K562 (cell line): Measurements from ENCODE around the gene BOLL. TPM values are rescaled to one million over a fixed set of nuclear protein-coding genes. Genes with fewer than 3 reads are reported as not detected.

Experiments used
- ATAC-seq: fragments of 200-7000 bp; cut with Tn5 transposase; 3 replicates; pipeline ENCODE4 v1.9.1; 2020; ENCODE audit warnings: moderate library complexity
- BruUV-seq: library from RNA; stranded (reverse); fragments of 400-500 nt; replicated peaks from 2 replicates; lab custom pipeline; 2021; lab: Mats Ljungman, UMichigan
- CTCF ChIA-PET: fragments of 300-600 bp; formaldehyde crosslinking; extraction: SDS; loops from one replicate; lab custom pipeline; 2021; ENCODE audit warnings: low intra/inter-chr PET ratio; lab: Yijun Ruan, JAX
- POLR2A ChIA-PET: fragments of 300-600, 350-650 bp; sonication (Branson Sonifier 250); formaldehyde crosslinking; extraction: SDS; loops from one replicate; lab custom pipeline; 2021; ENCODE audit warnings: antibody characterized with exemption, inconsistent platforms; lab: Yijun Ruan, JAX
- DNase-seq, 4 experiments: peaks; one replicate each; pipeline versions ENCODE4 v3.0.0 to v3.0.0-alpha.2; 2011 to 2018; ENCODE audit warnings: low spot score in 3 of 4, mixed read lengths in 3 of 4; ENCODE audit errors: extremely low read depth in 1 of 4
- FAIRE-seq: peaks from 2 replicates; lab custom pipeline; 2011; peaks lifted over from hg19 to GRCh38; lab: Jason Lieb, UNC
- H2AFZ ChIP-seq: 2 replicates; pipeline ENCODE4 v1.6.0; 2011; ENCODE audit warnings: low read depth, low read length, control low read depth, inconsistent platforms
- H3K27ac ChIP-seq: fragments of 200-600 bp; 3 replicates; pipeline ENCODE4 v1.8.0; 2011; ENCODE audit warnings: low read depth, mild to moderate bottlenecking, control low read depth, inconsistent platforms, low read length, moderate library complexity, mixed read lengths; ENCODE audit errors: extremely low read depth
- H3K27me3 ChIP-seq, 2 experiments: fragments of 300-600 bp in 1 of 2; 2 replicates in 1 of 2; 3 replicates in 1 of 2; pipeline versions ENCODE4 v1.6.0 to v1.8.0; 2011; ENCODE audit warnings: inconsistent platforms in 2 of 2, low read length in 2 of 2, mild to moderate bottlenecking in 1 of 2, mixed read lengths in 1 of 2, moderate library complexity in 1 of 2; ENCODE audit not compliant: control insufficient read depth in 2 of 2, insufficient read depth in 2 of 2
- H3K36me3 ChIP-seq: fragments of 300-600 bp; 3 replicates; pipeline ENCODE4 v1.8.0; 2011; ENCODE audit warnings: mild to moderate bottlenecking, low read length, inconsistent platforms; ENCODE audit not compliant: control insufficient read depth, insufficient read depth
- H3K4me1 ChIP-seq, 2 experiments: fragments of 200-600 bp in 1 of 2; replicated peaks in 1 of 2; 2 replicates in 1 of 2; 3 replicates in 1 of 2; pipeline versions ENCODE4 v1.5.1 to v1.8.0; 2011; ENCODE audit warnings: inconsistent platforms in 2 of 2, low read length in 2 of 2, mild to moderate bottlenecking in 1 of 2, mixed read lengths in 1 of 2, moderate library complexity in 1 of 2; ENCODE audit not compliant: control insufficient read depth in 2 of 2, insufficient read depth in 2 of 2
- H3K4me2 ChIP-seq: 2 replicates; pipeline ENCODE4 v1.6.1; 2011; ENCODE audit warnings: low read length, control low read depth, inconsistent platforms, mixed read lengths; ENCODE audit not compliant: insufficient read depth
- H3K4me3 ChIP-seq: fragments of 200-600 bp; sonication (generic), shearing (Covaris generic); 2 replicates; pipeline ENCODE4 v1.5.1; 2016; ENCODE audit warnings: control low read depth, inconsistent platforms
- H3K79me2 ChIP-seq: fragments of 200-600 bp; 3 replicates; pipeline ENCODE4 v1.8.0; 2011; ENCODE audit warnings: low read length, inconsistent platforms; ENCODE audit not compliant: control insufficient read depth, insufficient read depth
- H3K9ac ChIP-seq, 2 experiments: 2 replicates each; pipeline versions ENCODE4 v1.6.0 to v1.6.1; 2011; ENCODE audit warnings: low read depth in 2 of 2, low read length in 2 of 2, control low read depth in 1 of 2, inconsistent platforms in 1 of 2, mild to moderate bottlenecking in 1 of 2, mixed read lengths in 1 of 2; ENCODE audit not compliant: insufficient read depth in 1 of 2
- H3K9me1 ChIP-seq: one replicate; pipeline ENCODE4 v1.6.0; 2011; ENCODE audit warnings: inconsistent platforms, mild to moderate bottlenecking, low read length, moderate library complexity; ENCODE audit not compliant: control insufficient read depth, insufficient read depth
- H3K9me3 ChIP-seq: replicated peaks from 2 replicates; pipeline ENCODE4 v1.5.1; 2011; ENCODE audit warnings: low read depth, low read length, inconsistent platforms; ENCODE audit not compliant: control insufficient read depth, insufficient read depth
- H4K20me1 ChIP-seq: replicated peaks from 2 replicates; pipeline ENCODE4 v1.6.1; 2011; ENCODE audit warnings: low read length, inconsistent platforms, mixed read lengths; ENCODE audit not compliant: control insufficient read depth, insufficient read depth
- DDX20 ChIP-seq: fragments of 450-650 bp; IDR thresholded peaks from 2 replicates; pipeline ENCODE4 v1.6.1; 2016; ENCODE audit warnings: missing genetic modification characterization, low read depth, mild to moderate bottlenecking, missing compliant biosample characterization, moderate library complexity
- GATAD2A ChIP-seq: fragments of 450-650 bp; IDR thresholded peaks from 2 replicates; pipeline ENCODE4 v1.6.1; 2017
- MIER1 ChIP-seq: fragments of 450-650 bp; IDR thresholded peaks from 2 replicates; pipeline ENCODE4 v1.6.1; 2016; ENCODE audit warnings: antibody characterized with exemption, mild to moderate bottlenecking, low read depth
- POLR2H ChIP-seq: IDR thresholded peaks from 2 replicates; pipeline ENCODE4 v1.6.1; 2016; ENCODE audit warnings: missing genetic modification characterization, low read depth, mild to moderate bottlenecking, control low read depth, missing compliant biosample characterization, moderate library complexity
- SMAD4 ChIP-seq: fragments of 250-450 bp; sonication (Bioruptor Pico); conservative IDR thresholded peaks from 2 replicates; pipeline ENCODE4 v1.8.0; 2021; ENCODE audit warnings: inconsistent platforms, mild to moderate bottlenecking, moderate library complexity
- SMC3 ChIP-seq: conservative IDR thresholded peaks from 2 replicates; pipeline ENCODE4 v1.6.1; 2011; ENCODE audit warnings: low read depth, low read length, improper control_type of control experiment; ENCODE audit not compliant: insufficient read depth
- SRSF1 ChIP-seq: fragments of 200-400 bp; formaldehyde crosslinking; IDR thresholded peaks from 2 replicates; pipeline ENCODE4 v1.6.1; 2017; ENCODE audit warnings: mild to moderate bottlenecking, low read depth, low read length, moderate library complexity
- TCF3 ChIP-seq: sonication (generic); formaldehyde crosslinking; IDR thresholded peaks from 2 replicates; pipeline ENCODE4 v1.4.0; 2020; ENCODE audit warnings: mild to moderate bottlenecking, missing genetic modification reagents
- ZC3H8 ChIP-seq: fragments of 450-650 bp; IDR thresholded peaks from 2 replicates; pipeline ENCODE4 v1.6.1; 2017
- ZFPM2 ChIP-seq: fragments of 250-450 bp; sonication (Bioruptor Pico); IDR thresholded peaks from 2 replicates; pipeline ENCODE4 v1.5.1; 2022; ENCODE audit warnings: mild to moderate bottlenecking
- ZNF764 ChIP-seq: fragments of 250-450 bp; sonication (Bioruptor Pico); IDR thresholded peaks from 2 replicates; pipeline ENCODE4 v1.4.0; 2020; ENCODE audit warnings: low read depth, mild to moderate bottlenecking, moderate library complexity
- in situ Hi-C: fragments of 300-500 bp; cut with MboI; formaldehyde crosslinking; loops from 4 replicates; pipeline ENCODE4 v1.15.0; 2018; ENCODE audit warnings: inconsistent platforms, mixed read lengths
- intact Hi-C: fragments of 100-400 bp; cut with micrococcal nuclease; formaldehyde crosslinking; loops from 2 replicates; pipeline ENCODE4 v1.14.2; 2022
- polyA plus RNA-seq, 8 experiments: library from polyadenylated mRNA; depleted of rRNA in 4 of 8; stranded (reverse) in 5 of 8; unstranded in 3 of 8; fragments of >200 nt; fragmentation: Nextera tagmentation in 2 of 8; fragmentation: Illumina TruSeq in 1 of 8; extraction: Ambion mirVana in 2 of 8; extraction: Trizol in 1 of 8; gene quantifications; 2 replicates each; pipeline versions ENCODE4 v1.2.1 to v1.2.3, GENCODE V29; 2011 to 2014; ENCODE audit warnings: inconsistent platforms in 1 of 8, missing spikeins in 1 of 8
- total RNA-seq, 7 experiments: library from RNA; depleted of rRNA in 6 of 7; stranded (reverse); fragments of >200 nt in 6 of 7; fragmentation: Illumina TruSeq in 2 of 7; extraction: Trizol in 2 of 7; gene quantifications; 2 replicates each; pipeline versions ENCODE4 v1.2.1 to v1.2.3, GENCODE V29; 2011 to 2021; ENCODE audit warnings: low replicate concordance in 1 of 7
- TF ChIP-seq, protein P1 (sequence below): sonication (generic); formaldehyde crosslinking; IDR thresholded peaks from 2 replicates; pipeline ENCODE4 v1.4.0; 2020; ENCODE audit warnings: mild to moderate bottlenecking, missing genetic modification reagents
- TF ChIP-seq, protein P2 (sequence below): fragments of 250-450 bp; sonication (Bioruptor Pico); IDR thresholded peaks from 2 replicates; pipeline ENCODE4 v1.8.0; 2022; ENCODE audit warnings: inconsistent platforms, mild to moderate bottlenecking, moderate library complexity, borderline replicate concordance
- TF ChIP-seq, protein P3 (sequence below), 2 experiments: fragments of 450-650 bp in 1 of 2; sonication (generic) in 1 of 2; formaldehyde crosslinking in 1 of 2; IDR thresholded peaks in 1 of 2; conservative IDR thresholded peaks in 1 of 2; 2 replicates each; pipeline versions ENCODE4 v1.6.1 to v1.8.1; 2016 to 2023; ENCODE audit warnings: mild to moderate bottlenecking in 2 of 2, moderate library complexity in 2 of 2, inconsistent platforms in 1 of 2, missing genetic modification reagents in 1 of 2
- TF ChIP-seq, protein P4 (sequence below): fragments of 250-450 bp; sonication (Bioruptor Pico); IDR thresholded peaks from 2 replicates; pipeline ENCODE4 v1.8.0; 2021; ENCODE audit warnings: moderate library complexity, mild to moderate bottlenecking, inconsistent platforms

Gene BOLL
- total and polyA plus RNA-seq, 9 of the 15 experiments (the other 6 are each of a cell fraction or from before 2014, with no cell fraction given), result 0.11 to 0.55 (median 0.19) TPM; not detected in 1

DNA sequence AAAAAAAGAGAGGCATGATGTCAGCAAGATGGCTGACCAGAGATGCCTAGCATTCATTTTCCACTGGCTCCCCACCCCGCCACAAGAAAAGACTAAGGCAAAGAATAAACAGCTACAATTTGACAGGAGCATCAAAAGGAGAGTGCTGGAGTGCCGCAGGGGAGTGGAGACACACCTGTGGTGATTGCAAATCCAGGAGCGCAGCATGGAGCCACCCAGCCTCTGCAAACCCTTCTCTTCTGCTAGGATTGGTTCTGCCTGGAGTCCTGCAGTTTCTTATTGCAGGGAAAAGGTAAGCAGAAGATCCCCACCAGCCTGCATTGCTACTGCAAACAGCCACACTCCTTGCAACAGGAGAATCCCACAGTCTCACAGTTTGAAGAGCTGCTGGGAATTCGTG is 26.1 kb downstream of the BOLL start (continued):
- TF ChIP-seq, protein P1, sequence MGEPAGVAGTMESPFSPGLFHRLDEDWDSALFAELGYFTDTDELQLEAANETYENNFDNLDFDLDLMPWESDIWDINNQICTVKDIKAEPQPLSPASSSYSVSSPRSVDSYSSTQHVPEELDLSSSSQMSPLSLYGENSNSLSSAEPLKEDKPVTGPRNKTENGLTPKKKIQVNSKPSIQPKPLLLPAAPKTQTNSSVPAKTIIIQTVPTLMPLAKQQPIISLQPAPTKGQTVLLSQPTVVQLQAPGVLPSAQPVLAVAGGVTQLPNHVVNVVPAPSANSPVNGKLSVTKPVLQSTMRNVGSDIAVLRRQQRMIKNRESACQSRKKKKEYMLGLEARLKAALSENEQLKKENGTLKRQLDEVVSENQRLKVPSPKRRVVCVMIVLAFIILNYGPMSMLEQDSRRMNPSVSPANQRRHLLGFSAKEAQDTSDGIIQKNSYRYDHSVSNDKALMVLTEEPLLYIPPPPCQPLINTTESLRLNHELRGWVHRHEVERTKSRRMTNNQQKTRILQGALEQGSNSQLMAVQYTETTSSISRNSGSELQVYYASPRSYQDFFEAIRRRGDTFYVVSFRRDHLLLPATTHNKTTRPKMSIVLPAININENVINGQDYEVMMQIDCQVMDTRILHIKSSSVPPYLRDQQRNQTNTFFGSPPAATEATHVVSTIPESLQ (CRISPR knock-in tag), result no peak
- TF ChIP-seq SMC3, result no peak
- TF ChIP-seq, all 486 proteins: peak for 0

DNA sequence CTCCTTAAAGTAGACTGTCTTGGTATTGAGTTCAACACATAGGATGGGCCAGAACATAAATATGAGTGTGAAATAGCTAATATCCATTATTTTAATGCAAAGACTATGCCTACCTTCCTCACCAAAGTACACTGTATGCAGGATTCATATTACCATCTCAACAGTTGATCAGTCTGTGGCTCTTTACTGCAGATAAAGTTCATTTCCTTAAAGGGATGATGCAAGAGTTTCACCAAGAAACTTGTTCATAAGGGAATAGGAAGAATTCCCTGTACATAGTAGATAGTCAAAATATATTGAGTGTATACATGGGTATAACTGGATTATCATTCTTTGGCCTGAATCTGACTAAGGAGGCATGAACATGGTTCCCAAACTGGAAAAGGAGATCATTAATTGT is 44.9 kb downstream of the BOLL start:
- no peaks in the 10 kb centered on the region for H4K20me1 ChIP-seq
- no peak overlapping the region; the same call in 2 of the 3 replicates for H3K27ac ChIP-seq
- H3K79me2 ChIP-seq, result no peaks in the 10 kb centered on the region
- in situ Hi-C loops, result no loop called here
- H3K9me3 ChIP-seq, result no peaks in the 10 kb centered on the region
- H3K27me3 ChIP-seq, result no peaks in the 10 kb centered on the region
- ATAC-seq (peak; percentile 58; the same call in 2 of the 3 replicates), DNase-seq (no peak), FAIRE-seq (no peak)
- H3K4me2 ChIP-seq, result no peak overlapping the region
- no peak overlapping the region for H3K9ac ChIP-seq
- BruUV-seq, result no TSS peak
- no peak overlapping the region for H3K4me3 ChIP-seq
- POLR2A ChIA-PET, result no interaction called here
- intact Hi-C loops, result no loop called here
- CTCF ChIA-PET, result no interaction called here
- peaks cover 0 to 6% of the 10 kb centered on the region in 2 experiments; a peak in 2 of 5 replicates for H3K4me1 ChIP-seq
- H2AFZ ChIP-seq, result no peak overlapping the region
- no peaks in the 10 kb centered on the region for H3K9me1 ChIP-seq
- no peaks in the 10 kb centered on the region for H3K36me3 ChIP-seq
- no peak for TF ChIP-seq SRSF1
- TF ChIP-seq, protein P2, sequence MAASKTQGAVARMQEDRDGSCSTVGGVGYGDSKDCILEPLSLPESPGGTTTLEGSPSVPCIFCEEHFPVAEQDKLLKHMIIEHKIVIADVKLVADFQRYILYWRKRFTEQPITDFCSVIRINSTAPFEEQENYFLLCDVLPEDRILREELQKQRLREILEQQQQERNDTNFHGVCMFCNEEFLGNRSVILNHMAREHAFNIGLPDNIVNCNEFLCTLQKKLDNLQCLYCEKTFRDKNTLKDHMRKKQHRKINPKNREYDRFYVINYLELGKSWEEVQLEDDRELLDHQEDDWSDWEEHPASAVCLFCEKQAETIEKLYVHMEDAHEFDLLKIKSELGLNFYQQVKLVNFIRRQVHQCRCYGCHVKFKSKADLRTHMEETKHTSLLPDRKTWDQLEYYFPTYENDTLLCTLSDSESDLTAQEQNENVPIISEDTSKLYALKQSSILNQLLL (CRISPR knock-in tag), result no peak
- TF ChIP-seq ZC3H8, result no peak
- TF ChIP-seq, protein P3, sequence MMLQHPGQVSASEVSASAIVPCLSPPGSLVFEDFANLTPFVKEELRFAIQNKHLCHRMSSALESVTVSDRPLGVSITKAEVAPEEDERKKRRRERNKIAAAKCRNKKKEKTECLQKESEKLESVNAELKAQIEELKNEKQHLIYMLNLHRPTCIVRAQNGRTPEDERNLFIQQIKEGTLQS (IDR thresholded peaks at IDR 0.05), result peak; percentile 86
- TF ChIP-seq, protein P3 (CRISPR knock-in tag; conservative IDR thresholded peaks at IDR 0.05), result no peak
- no peak for TF ChIP-seq DDX20 (tag)
- no peak for TF ChIP-seq MIER1
- TF ChIP-seq TCF3 (CRISPR knock-in tag), result peak; percentile 8; the same call in 1 of the 2 replicates
- TF ChIP-seq GATAD2A, result no peak
- TF ChIP-seq, protein P4, sequence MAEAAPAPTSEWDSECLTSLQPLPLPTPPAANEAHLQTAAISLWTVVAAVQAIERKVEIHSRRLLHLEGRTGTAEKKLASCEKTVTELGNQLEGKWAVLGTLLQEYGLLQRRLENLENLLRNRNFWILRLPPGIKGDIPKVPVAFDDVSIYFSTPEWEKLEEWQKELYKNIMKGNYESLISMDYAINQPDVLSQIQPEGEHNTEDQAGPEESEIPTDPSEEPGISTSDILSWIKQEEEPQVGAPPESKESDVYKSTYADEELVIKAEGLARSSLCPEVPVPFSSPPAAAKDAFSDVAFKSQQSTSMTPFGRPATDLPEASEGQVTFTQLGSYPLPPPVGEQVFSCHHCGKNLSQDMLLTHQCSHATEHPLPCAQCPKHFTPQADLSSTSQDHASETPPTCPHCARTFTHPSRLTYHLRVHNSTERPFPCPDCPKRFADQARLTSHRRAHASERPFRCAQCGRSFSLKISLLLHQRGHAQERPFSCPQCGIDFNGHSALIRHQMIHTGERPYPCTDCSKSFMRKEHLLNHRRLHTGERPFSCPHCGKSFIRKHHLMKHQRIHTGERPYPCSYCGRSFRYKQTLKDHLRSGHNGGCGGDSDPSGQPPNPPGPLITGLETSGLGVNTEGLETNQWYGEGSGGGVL, result no peak
- TF ChIP-seq ZNF764 (CRISPR knock-in tag), result no peak
- 0 out of 2 replicates have a peak, but pooled peaks have one; percentile 32 for TF ChIP-seq SMAD4 (CRISPR knock-in tag)
- peak; percentile 30; the same call in 1 of the 2 replicates for TF ChIP-seq POLR2H
- no peak for TF ChIP-seq ZFPM2 (CRISPR knock-in tag)
